CD4-positive, alpha-beta T cell (primary cell): ENCODE data around the gene ADGRG7. TPM values are rescaled to one million over a fixed set of nuclear protein-coding genes. Genes with fewer than 3 reads are reported as not detected.

Source experiments
- ATAC-seq: fragments of 200-7000 bp; cut with Tn5 transposase; one replicate; pipeline ENCODE4 v1.10.0; 2022; ENCODE audit warnings: mild to moderate bottlenecking; ENCODE audit not compliant: poor library complexity
- CTCF ChIA-PET: fragments of 350-600 bp; sonication (Branson Sonifier 250); formaldehyde crosslinking; loops from one replicate; lab custom pipeline; 2021; ENCODE audit warnings: antibody characterized with exemption, inconsistent platforms; lab: Charles Lee
- POLR2A ChIA-PET: fragments of 350-600 bp; sonication (Branson Sonifier 250); formaldehyde crosslinking; loops from one replicate; lab custom pipeline; 2021; ENCODE audit warnings: antibody characterized with exemption, inconsistent platforms; lab: Charles Lee
- DNase-seq, 14 experiments: peaks; one replicate each; pipeline ENCODE4 v3.0.0-alpha.2; 2013 to 2020; ENCODE audit warnings: mixed read lengths in 2 of 14
- H3K27ac ChIP-seq, 2 donors: one replicate each; pipeline versions ENCODE4 v1.5.1 to v1.7.0; 2013; ENCODE audit warnings: low read length in 2 of 2, low read depth in 1 of 2, mild to moderate bottlenecking in 1 of 2
- H3K27me3 ChIP-seq, 2 experiments: 1 replicate in 1 of 2; 2 replicates in 1 of 2; pipeline versions ENCODE4 v1.6.1 to v1.7.0; 2013; ENCODE audit warnings: low read length in 2 of 2, control low read depth in 1 of 2, mild to moderate bottlenecking in 1 of 2, moderate library complexity in 1 of 2; ENCODE audit not compliant: insufficient read depth in 2 of 2, control insufficient read depth in 1 of 2
- H3K36me3 ChIP-seq: one replicate; pipeline ENCODE4 v1.6.1; 2013; ENCODE audit warnings: low read length, control low read depth; ENCODE audit not compliant: insufficient read depth
- H3K4me1 ChIP-seq: one replicate; pipeline ENCODE4 v1.6.1; 2013; ENCODE audit warnings: low read length, control low read depth; ENCODE audit not compliant: insufficient read depth
- H3K4me3 ChIP-seq: one replicate; pipeline ENCODE4 v1.5.1; 2013; ENCODE audit warnings: mild to moderate bottlenecking, low read length, moderate library complexity
- H3K9me3 ChIP-seq, 2 experiments: 1 replicate in 1 of 2; 2 replicates in 1 of 2; pipeline versions ENCODE4 v1.6.1 to v1.7.0; 2013; ENCODE audit warnings: low read length in 2 of 2, mild to moderate bottlenecking in 2 of 2, control low read depth in 1 of 2, moderate library complexity in 1 of 2; ENCODE audit not compliant: control insufficient read depth in 1 of 2, insufficient read depth in 1 of 2
- H3K27ac Mint-ChIP-seq: one replicate; pipeline ENCODE4 v1.8.0; 2020; ENCODE audit warnings: mixed read lengths
- H3K27me3 Mint-ChIP-seq: one replicate; pipeline ENCODE4 v1.8.0; 2021; ENCODE audit warnings: mixed read lengths
- H3K36me3 Mint-ChIP-seq: one replicate; pipeline ENCODE4 v1.8.0; 2021; ENCODE audit warnings: low read depth, mixed read lengths
- H3K4me1 Mint-ChIP-seq: one replicate; pipeline ENCODE4 v1.8.0; 2021; ENCODE audit warnings: low read depth, mixed read lengths
- H3K4me3 Mint-ChIP-seq: one replicate; pipeline ENCODE4 v1.8.0; 2020; ENCODE audit warnings: mild to moderate bottlenecking, mixed read lengths
- H3K9me3 Mint-ChIP-seq: one replicate; pipeline ENCODE4 v1.8.0; 2020; ENCODE audit warnings: mixed read lengths
- CTCF ChIP-seq: fragments of 200-600 bp; IDR thresholded peaks from one replicate; pipeline ENCODE4 v1.8.0; 2022; ENCODE audit warnings: antibody characterized with exemption, mild to moderate bottlenecking
- intact Hi-C, 2 experiments: fragments of 100-400 bp; cut with DNase I in 1 of 2; cut with micrococcal nuclease in 1 of 2; formaldehyde crosslinking; loops; one replicate each; pipeline versions ENCODE4 v1.15.1 to v1.9.0; 2023 to 2025; cut with DNase I, micrococcal nuclease
- total RNA-seq, 174 experiments: library from RNA in 2 of 174; stranded (reverse) in 2 of 174; gene quantifications; one replicate each; pipeline ENCODE4 v1.2.3 and lab custom pipeline; 2021 to 2026

ADGRG7 gene
- total RNA-seq, 2 experiments from 2014 or later: not detected

- Mint-ChIP-seq H3K36me3 (no peaks in the 10 kb centered on the region), H3K4me1 (no peaks in the 10 kb centered on the region), H3K27me3 (no peaks in the 10 kb centered on the region), H3K9me3 (peaks cover 4% of the 10 kb centered on the region), H3K4me3 (no peak overlapping the region), H3K27ac (no peak overlapping the region)
- no peaks in the 10 kb centered on the region for H3K27me3 ChIP-seq
- intact Hi-C loops: no loop called here
- ChIA-PET POLR2A (no interaction called here), CTCF (no interaction called here)
- H3K4me1 ChIP-seq: no peaks in the 10 kb centered on the region
- H3K9me3 ChIP-seq: no peaks in the 10 kb centered on the region
- no peaks in the 10 kb centered on the region for H3K36me3 ChIP-seq
- TF ChIP-seq CTCF: no peak
- H3K4me3 ChIP-seq: no peak overlapping the region
- ATAC-seq (no peak), DNase-seq (no peak)
- H3K27ac ChIP-seq: no peak overlapping the region
Measured at GRCh38 chr3:100621251-100621650, 11.8 kb downstream of the ADGRG7 start.

DNA sequence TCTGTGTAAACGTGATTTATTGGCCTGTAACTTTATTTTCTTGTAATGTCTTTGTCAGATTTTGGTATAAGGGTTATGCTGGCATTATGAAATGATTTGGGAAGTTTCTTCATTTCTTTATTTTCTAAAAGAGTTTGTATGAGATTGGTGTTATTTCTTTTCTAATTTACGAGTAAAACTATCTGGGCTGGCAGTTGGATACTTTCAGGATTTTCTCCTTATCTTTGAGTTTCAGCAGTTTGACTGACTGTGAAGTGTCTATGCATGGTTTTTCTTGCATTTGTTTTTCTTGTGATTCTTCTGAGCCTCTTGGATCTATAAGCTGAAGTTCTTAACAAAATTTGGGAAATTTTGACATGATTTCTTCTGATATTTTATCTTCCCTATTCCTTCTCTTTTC, 18.1 kb downstream of the ADGRG7 start:
- Mint-ChIP-seq H3K4me3 (no peak overlapping the region), H3K4me1 (no peaks in the 10 kb centered on the region), H3K27ac (no peak overlapping the region), H3K36me3 (no peaks in the 10 kb centered on the region), H3K9me3 (peaks cover 4% of the 10 kb centered on the region), H3K27me3 (peaks cover 6% of the 10 kb centered on the region)
- no peak for TF ChIP-seq CTCF
- Histone ChIP-seq H3K4me1 (no peaks in the 10 kb centered on the region), H3K36me3 (no peaks in the 10 kb centered on the region), H3K27ac (no peak overlapping the region), H3K4me3 (no peak overlapping the region), H3K27me3 (no peaks in the 10 kb centered on the region), H3K9me3 (no peaks in the 10 kb centered on the region)
- CTCF ChIA-PET: no interaction called here
- POLR2A ChIA-PET: no interaction called here
- DNase-seq (no peak), ATAC-seq (no peak)
- intact Hi-C loops: no loop called here

DNA sequence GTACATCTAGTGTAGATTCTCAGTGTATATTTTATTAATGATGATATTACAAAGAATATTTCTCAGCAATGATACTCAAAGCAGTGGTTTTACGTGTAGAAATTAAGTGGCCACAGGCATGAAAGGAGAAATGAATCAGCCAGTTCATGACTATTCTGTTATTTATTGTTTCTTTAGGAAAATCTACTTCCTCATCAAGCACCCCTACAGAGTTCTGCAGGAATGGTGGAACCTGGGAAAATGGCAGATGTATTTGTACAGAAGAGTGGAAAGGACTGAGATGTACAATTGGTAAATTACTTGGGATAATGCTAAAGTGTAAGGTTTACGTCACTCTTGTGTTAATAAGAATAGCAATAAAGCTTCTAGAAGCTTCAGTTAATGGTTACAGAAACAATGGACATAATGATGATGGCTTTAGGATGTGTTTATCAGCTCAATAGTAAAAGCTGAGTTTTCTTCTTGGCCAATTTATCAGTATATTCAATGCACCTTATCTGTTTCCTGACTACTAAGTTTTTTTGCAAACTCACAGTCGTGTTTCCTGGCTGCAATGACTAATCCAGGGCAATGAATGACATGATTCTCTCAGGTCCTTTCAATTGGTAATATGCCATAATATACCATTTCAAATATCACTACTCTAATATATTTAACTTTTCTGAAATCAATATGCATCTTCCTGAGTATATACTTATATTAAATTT, 20.2 kb downstream of the ADGRG7 start:
- H3K36me3 Mint-ChIP-seq: no peaks in the 10 kb centered on the region
- TF ChIP-seq CTCF: no peak
- H3K4me3 Mint-ChIP-seq: no peak overlapping the region
- no peak for DNase-seq
- POLR2A ChIA-PET: no interaction called here
- no peaks in the 10 kb centered on the region for H3K9me3 ChIP-seq
- intact Hi-C loops: no loop called here
- CTCF ChIA-PET: no interaction called here
- H3K27me3 ChIP-seq: peaks cover 3 to 6% of the 10 kb centered on the region in 2 experiments
- H3K27me3 Mint-ChIP-seq: peaks cover 10% of the 10 kb centered on the region
- ATAC-seq: no peak
- H3K9me3 Mint-ChIP-seq: peaks cover 4% of the 10 kb centered on the region
- no peak overlapping the region for H3K27ac Mint-ChIP-seq
- H3K36me3 ChIP-seq: no peaks in the 10 kb centered on the region
- no peak overlapping the region for H3K4me3 ChIP-seq
- H3K4me1 Mint-ChIP-seq: no peaks in the 10 kb centered on the region
- H3K27ac ChIP-seq: no peak overlapping the region
- no peaks in the 10 kb centered on the region for H3K4me1 ChIP-seq
